NB4 (cell line): ENCODE measurements around the gene MARCO.

Source experiments
- CTCF ChIP-seq: IDR thresholded peaks from one replicate; pipeline ENCODE4 v1.5.1; 2012; ENCODE audit warnings: low read depth, low read length
- MAX ChIP-seq: IDR thresholded peaks from 2 replicates; pipeline ENCODE4 v1.6.1; 2011; ENCODE audit warnings: low read depth, low read length
- POLR2A ChIP-seq: IDR thresholded peaks from 2 replicates; pipeline ENCODE4 v1.6.1; 2011; ENCODE audit warnings: mild to moderate bottlenecking; ENCODE audit not compliant: insufficient read length; ENCODE audit errors: extremely low read depth

GRCh38 chr2:118913131-118913802 is 28.7 kb upstream of the MARCO start:
- no peak for TF ChIP-seq MAX
- TF ChIP-seq CTCF = no peak
- no peak for TF ChIP-seq POLR2A
